ENCODE results near the gene FAXC. TPM values are rescaled to one million over a fixed set of nuclear protein-coding genes. Genes with fewer than 3 reads are reported as not detected.

Gene FAXC
- total and polyA plus RNA-seq, 2 of the 8 experiments (the other 6 are each of a cell fraction or from before 2014, with no cell fraction given), result 23.2 to 29.8 TPM

DNA sequence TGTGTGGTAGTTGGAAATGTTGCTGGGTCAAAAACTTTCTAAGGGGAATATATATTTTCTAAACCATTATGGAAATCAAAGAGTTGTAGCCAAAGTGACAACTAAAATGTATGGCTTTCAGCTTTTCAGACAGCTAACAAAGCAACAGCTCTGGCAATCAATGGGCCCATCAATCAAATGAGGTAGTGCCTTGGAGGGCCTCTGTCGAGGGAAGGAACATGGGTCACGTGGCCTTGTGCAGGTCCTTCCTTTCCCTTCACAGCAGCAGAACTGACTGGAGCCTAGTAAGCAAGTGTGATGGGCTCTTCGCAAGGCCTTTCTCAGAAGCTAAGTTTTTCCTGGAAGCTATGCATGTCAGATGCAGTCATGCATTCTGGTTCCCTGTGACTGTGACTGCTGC lies 17.9 kb downstream of the FAXC start:
- Histone ChIP-seq H3K9ac (replicated peaks in 1 of 4; ENCODE audit: extremely low read depth in 1 of 4, low read depth in 3 of 4, low read length in 3 of 4) (no peak overlapping the region), H3K27me3 (replicated peaks in 1 of 4; ENCODE audit: control insufficient read depth in 3 of 4, extremely low read depth in 1 of 4, insufficient read depth in 3 of 4, low read length in 3 of 4) (no peaks in the 10 kb centered on the region), H3K36me3 (ENCODE audit: control insufficient read depth in 2 of 4, insufficient read depth in 4 of 4, low read length in 3 of 4) (peaks cover 0 to 3% (median 2%) of the 10 kb centered on the region in 4 experiments; a peak in 3 of 8 replicates), H3K4me3 (ENCODE audit: extremely low read depth in 1 of 4, insufficient read depth in 2 of 4, low read depth in 3 of 4, low read length in 4 of 4) (no peak overlapping the region), H3K18ac (ENCODE audit: extremely low read depth, low read length) (no peak overlapping the region), H4K20me1 (replicated peaks in 1 of 2; ENCODE audit: control insufficient read depth in 1 of 2, insufficient read depth in 2 of 2, low read length in 2 of 2) (no peaks in the 10 kb centered on the region), H3K23ac (ENCODE audit: insufficient read length) (no peak overlapping the region), H2BK12ac (ENCODE audit: low read depth, low read length) (no peak overlapping the region), H4K91ac (replicated peaks; ENCODE audit: insufficient read length, low read length) (no peak overlapping the region), H3K14ac (ENCODE audit: insufficient read length) (no peak overlapping the region), H3K9me3 (ENCODE audit: insufficient read depth in 2 of 2, low read depth in 1 of 2, low read length in 1 of 2) (no peaks in the 10 kb centered on the region), H4K5ac (ENCODE audit: insufficient read length, low read depth, low read length) (no peak overlapping the region), H2AK5ac (ENCODE audit: low read depth, low read length) (no peak overlapping the region), H3K27ac (ENCODE audit: low read depth, low read length) (no peak overlapping the region), H2BK120ac (replicated peaks; ENCODE audit: low read depth, low read length) (no peak overlapping the region), H3K56ac (replicated peaks; ENCODE audit: insufficient read length, low read depth, low read length) (no peak overlapping the region), H4K8ac (ENCODE audit: extremely low read depth, insufficient read depth, low read length) (no peak overlapping the region), H2BK20ac (ENCODE audit: low read length) (no peak overlapping the region), H3K79me2 (ENCODE audit: control insufficient read depth in 1 of 2, insufficient read depth in 2 of 2, low read length in 2 of 2) (no peaks in the 10 kb centered on the region), H3K4me2 (ENCODE audit: insufficient read depth in 1 of 2, low read depth in 2 of 2, low read length in 2 of 2) (no peak overlapping the region), H3K4me1 (replicated peaks in 1 of 4; ENCODE audit: control insufficient read depth in 3 of 4, insufficient read depth in 4 of 4, low read length in 3 of 4) (peaks cover 0 to 6% (median 2%) of the 10 kb centered on the region in 4 experiments; a peak in 3 of 7 replicates), H2BK5ac (ENCODE audit: low read depth, low read length) (no peak overlapping the region), H3K4ac (replicated peaks; ENCODE audit: insufficient read length, low read depth, low read length) (no peak overlapping the region), H3K79me1 (ENCODE audit: low read depth, low read length) (no peaks in the 10 kb centered on the region; the same call in 1 of the 2 replicates), H2AFZ (ENCODE audit: low read length) (no peak overlapping the region), H3K23me2 (ENCODE audit: low read depth, low read length) (no peaks in the 10 kb centered on the region), H2BK15ac (ENCODE audit: low read length) (no peak overlapping the region; the same call in 1 of the 2 replicates)
- POLR2A ChIA-PET (ENCODE audit: partially characterized antibody), result interaction anchor here (1.1 to 3.0 kb wide), 6 partner anchors 17 to 94 kb away, joined by 3 to 15 read pairs (median 6); partner anchors contain the start of genes COQ3, FAXC and PNISR
- DNase-seq (ENCODE audit: low read depth in 1 of 2, low spot score in 2 of 2), result no peak
- CTCF ChIA-PET (ENCODE audit: partially characterized antibody), result interaction anchor here (0.5 to 6.9 kb wide), 20 partner anchors 7 to 414 kb away, joined by 3 to 67 read pairs (median 10); partner anchors contain the start of genes COQ3, FAXC and PNISR
- FAIRE-seq, result no peak
- 89% methylated on average over 3 of the region's 3 CpGs; no CpG with 5 or more reads in 1 of the 2 experiments for WGBS, 2 experiments (ENCODE audit: extremely low coverage in 1 of 2, insufficient coverage in 1 of 2, insufficient read length in 1 of 2, insufficient replicate concordance in 2 of 2, low coverage in 1 of 2, low lambda C conversion rate in 2 of 2, missing lambda C conversion rate in 1 of 2)
- TF ChIP-seq BCL11A (IDR thresholded peaks at IDR 0.05; ENCODE audit: low read depth in 2 of 2, low read length in 2 of 2), result no peak
- TF ChIP-seq BACH1 (IDR thresholded peaks at IDR 0.05; ENCODE audit: low read length), result no peak
